ENCODE data around the gene NADK2. TPM values are rescaled to one million over a fixed set of nuclear protein-coding genes. Genes with fewer than 3 reads are reported as not detected.

The NADK2 gene
- total RNA-seq, 1 donor from 2014 or later, result 38.1 TPM

- Mint-ChIP-seq H3K36me3 (ENCODE audit: insufficient read depth) (no peaks in the 10 kb centered on the region), H3K4me1 (ENCODE audit: low read depth) (peaks cover 23% of the 10 kb centered on the region), H3K27ac (no peak overlapping the region), H3K9me3 (ENCODE audit: low read depth) (no peaks in the 10 kb centered on the region), H3K27me3 (no peaks in the 10 kb centered on the region), H3K4me3 (ENCODE audit: low read depth) (no peak overlapping the region)
- no peak for TF ChIP-seq CTCF (IDR thresholded peaks at IDR 0.05; ENCODE audit: unreplicated experiment)
- no peak for DNase-seq (ENCODE audit: low spot score, unreplicated experiment)
Observed at GRCh38 chr5:36244076-36244475, 2.4 kb upstream of the NADK2 start.

GRCh38 chr5:36243653-36244052 is 1.9 kb upstream of the NADK2 start:
- H3K27ac Mint-ChIP-seq, result peak overlapping the region; percentile 5
- DNase-seq (ENCODE audit: low spot score, unreplicated experiment), result no peak
- no peaks in the 10 kb centered on the region for H3K27me3 Mint-ChIP-seq
- no peak for TF ChIP-seq CTCF (IDR thresholded peaks at IDR 0.05; ENCODE audit: unreplicated experiment)
- H3K4me1 Mint-ChIP-seq (ENCODE audit: low read depth), result peaks cover 26% of the 10 kb centered on the region
- peak overlapping the region; percentile 3 for H3K4me3 Mint-ChIP-seq (ENCODE audit: low read depth)
- H3K9me3 Mint-ChIP-seq (ENCODE audit: low read depth), result no peaks in the 10 kb centered on the region
- no peaks in the 10 kb centered on the region for H3K36me3 Mint-ChIP-seq (ENCODE audit: insufficient read depth)

GRCh38 chr5:36242534-36243485 is 1.1 kb upstream of the NADK2 start:
- no peak for TF ChIP-seq CTCF (IDR thresholded peaks at IDR 0.05; ENCODE audit: unreplicated experiment)
- Mint-ChIP-seq H3K4me1 (ENCODE audit: low read depth) (peaks cover 31% of the 10 kb centered on the region), H3K27me3 (no peaks in the 10 kb centered on the region), H3K9me3 (ENCODE audit: low read depth) (no peaks in the 10 kb centered on the region), H3K27ac (peak overlapping the region; percentile 98), H3K36me3 (ENCODE audit: insufficient read depth) (no peaks in the 10 kb centered on the region), H3K4me3 (ENCODE audit: low read depth) (peak overlapping the region; percentile 82)
- no peak for DNase-seq (ENCODE audit: low spot score, unreplicated experiment)

- H3K36me3 Mint-ChIP-seq (ENCODE audit: insufficient read depth), result no peaks in the 10 kb centered on the region
- peak; percentile 8 for TF ChIP-seq CTCF (IDR thresholded peaks at IDR 0.05; ENCODE audit: unreplicated experiment)
- H3K27me3 Mint-ChIP-seq, result no peaks in the 10 kb centered on the region
- DNase-seq (ENCODE audit: low spot score, unreplicated experiment), result peak; percentile 52
- peaks cover 32% of the 10 kb centered on the region for H3K4me1 Mint-ChIP-seq (ENCODE audit: low read depth)
- peak overlapping the region; percentile 85 for H3K4me3 Mint-ChIP-seq (ENCODE audit: low read depth)
- no peaks in the 10 kb centered on the region for H3K9me3 Mint-ChIP-seq (ENCODE audit: low read depth)
- H3K27ac Mint-ChIP-seq, result peak overlapping the region; percentile 96
Observed at GRCh38 chr5:36240779-36241630, 720 bp downstream of the NADK2 start.
